Measurements from ENCODE around the gene LAMA5. TPM values are rescaled to one million over a fixed set of nuclear protein-coding genes. Genes with fewer than 3 reads are reported as not detected.

The LAMA5 gene
- total RNA-seq, 1 experiment from 2014 or later, result 266 TPM

GRCh38 chr20:62297449-62298227 is 69.5 kb downstream of the LAMA5 start:
- no peak for DNase-seq (ENCODE audit: unreplicated experiment)
- peaks cover 5% of the 10 kb centered on the region for H3K4me1 Mint-ChIP-seq (ENCODE audit: insufficient read depth, unreplicated experiment)
- no peak overlapping the region for H3K4me3 Mint-ChIP-seq (ENCODE audit: unreplicated experiment)
- peaks cover 55% of the 10 kb centered on the region for H3K36me3 Mint-ChIP-seq (ENCODE audit: insufficient read depth, unreplicated experiment)
- no peaks in the 10 kb centered on the region for H3K27me3 Mint-ChIP-seq (ENCODE audit: insufficient read depth, unreplicated experiment)
- ChIA-PET POLR2A (interaction anchor here (0.9 kb wide), 2 partner anchors 20 to 89 kb away, joined by 3 read pairs; partner anchors contain the start of gene RPS21), CTCF (interaction anchor here (0.6 kb wide), 1 partner anchor 148 kb away, joined by 3 read pairs; no protein-coding TSS in a partner anchor)
- H3K27ac Mint-ChIP-seq (ENCODE audit: low read depth, unreplicated experiment), result no peak overlapping the region
- BruUV-seq (replicated peaks), result no TSS peak
- H3K9me3 Mint-ChIP-seq (ENCODE audit: unreplicated experiment), result no peaks in the 10 kb centered on the region
- intact Hi-C loops (cut with micrococcal nuclease), result no loop called here
- TF ChIP-seq, protein P1, sequence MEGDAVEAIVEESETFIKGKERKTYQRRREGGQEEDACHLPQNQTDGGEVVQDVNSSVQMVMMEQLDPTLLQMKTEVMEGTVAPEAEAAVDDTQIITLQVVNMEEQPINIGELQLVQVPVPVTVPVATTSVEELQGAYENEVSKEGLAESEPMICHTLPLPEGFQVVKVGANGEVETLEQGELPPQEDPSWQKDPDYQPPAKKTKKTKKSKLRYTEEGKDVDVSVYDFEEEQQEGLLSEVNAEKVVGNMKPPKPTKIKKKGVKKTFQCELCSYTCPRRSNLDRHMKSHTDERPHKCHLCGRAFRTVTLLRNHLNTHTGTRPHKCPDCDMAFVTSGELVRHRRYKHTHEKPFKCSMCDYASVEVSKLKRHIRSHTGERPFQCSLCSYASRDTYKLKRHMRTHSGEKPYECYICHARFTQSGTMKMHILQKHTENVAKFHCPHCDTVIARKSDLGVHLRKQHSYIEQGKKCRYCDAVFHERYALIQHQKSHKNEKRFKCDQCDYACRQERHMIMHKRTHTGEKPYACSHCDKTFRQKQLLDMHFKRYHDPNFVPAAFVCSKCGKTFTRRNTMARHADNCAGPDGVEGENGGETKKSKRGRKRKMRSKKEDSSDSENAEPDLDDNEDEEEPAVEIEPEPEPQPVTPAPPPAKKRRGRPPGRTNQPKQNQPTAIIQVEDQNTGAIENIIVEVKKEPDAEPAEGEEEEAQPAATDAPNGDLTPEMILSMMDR (IDR thresholded peaks at IDR 0.05; ENCODE audit: unreplicated experiment), result no peak

DNA sequence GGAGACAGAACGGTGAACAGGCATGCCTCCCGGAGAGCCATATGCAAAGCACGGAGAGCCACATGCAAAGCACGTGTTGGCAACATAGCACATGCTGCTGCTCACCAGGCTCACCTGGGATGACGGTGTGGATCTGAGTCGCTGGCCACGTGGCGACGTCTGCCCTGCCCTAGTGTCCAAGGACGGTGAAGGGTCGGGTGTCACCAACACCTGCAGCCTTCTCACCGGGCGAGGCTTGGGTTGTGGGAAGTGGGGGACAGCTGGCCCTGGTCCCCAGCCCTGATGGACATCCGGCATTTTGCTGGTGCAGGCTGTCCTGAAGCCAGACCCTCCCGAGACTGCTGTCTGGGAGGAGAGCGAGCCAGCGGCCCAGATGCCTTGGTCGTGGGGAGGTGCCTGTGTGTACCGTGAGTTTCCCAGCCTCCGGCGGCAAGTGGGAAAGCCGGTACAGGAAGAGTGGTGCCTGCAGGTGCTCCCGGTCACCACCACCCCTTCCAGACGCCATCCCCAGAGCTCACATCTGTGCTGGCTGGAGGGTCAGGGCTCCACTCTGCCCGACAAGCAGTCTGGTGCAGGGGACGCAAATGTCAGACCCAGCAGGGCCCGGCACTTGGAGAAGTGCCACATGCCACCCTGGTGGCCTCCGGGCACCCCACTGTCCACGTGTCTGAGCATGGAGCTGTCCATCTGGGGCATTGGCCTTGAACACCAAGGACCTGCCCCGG is 70.2 kb downstream of the LAMA5 start:
- DNase-seq (ENCODE audit: unreplicated experiment), result no peak
- Mint-ChIP-seq H3K4me1 (ENCODE audit: insufficient read depth, unreplicated experiment) (peaks cover 5% of the 10 kb centered on the region), H3K4me3 (ENCODE audit: unreplicated experiment) (no peak overlapping the region), H3K36me3 (ENCODE audit: insufficient read depth, unreplicated experiment) (peaks cover 55% of the 10 kb centered on the region), H3K27ac (ENCODE audit: low read depth, unreplicated experiment) (no peak overlapping the region), H3K9me3 (ENCODE audit: unreplicated experiment) (no peaks in the 10 kb centered on the region), H3K27me3 (ENCODE audit: insufficient read depth, unreplicated experiment) (no peaks in the 10 kb centered on the region)
- POLR2A ChIA-PET, result interaction anchor here (0.9 kb wide), 1 partner anchor 20 kb away, joined by 3 read pairs; no protein-coding TSS in a partner anchor
- CTCF ChIA-PET, result interaction anchor here (0.6 to 0.8 kb wide), 2 partner anchors 86 to 149 kb away, joined by 3 to 6 read pairs; no protein-coding TSS in a partner anchor
- intact Hi-C loops (cut with micrococcal nuclease), result no loop called here
- no TSS peak for BruUV-seq (replicated peaks)
- TF ChIP-seq, protein P1 (IDR thresholded peaks at IDR 0.05; ENCODE audit: unreplicated experiment), result no peak

- TF ChIP-seq, protein P1 (IDR thresholded peaks at IDR 0.05; ENCODE audit: unreplicated experiment), result no peak
- intact Hi-C loops (cut with micrococcal nuclease), result no loop called here
- no TSS peak for BruUV-seq (replicated peaks)
- ChIA-PET POLR2A (interaction anchor here (0.7 to 1.0 kb wide), 2 partner anchors 11 to 94 kb away, joined by 3 read pairs; no protein-coding TSS in a partner anchor), CTCF (interaction anchor here (0.7 to 1.1 kb wide), 2 partner anchors 8 to 513 kb away, joined by 3 to 4 read pairs; partner anchors contain the start of gene ADRM1)
- no peaks in the 10 kb centered on the region for H3K4me1 Mint-ChIP-seq (ENCODE audit: insufficient read depth, unreplicated experiment)
- no peaks in the 10 kb centered on the region for H3K27me3 Mint-ChIP-seq (ENCODE audit: insufficient read depth, unreplicated experiment)
- no peak for DNase-seq (ENCODE audit: unreplicated experiment)
- H3K27ac Mint-ChIP-seq (ENCODE audit: low read depth, unreplicated experiment), result no peak overlapping the region
- peaks cover 54% of the 10 kb centered on the region for H3K36me3 Mint-ChIP-seq (ENCODE audit: insufficient read depth, unreplicated experiment)
- no peak overlapping the region for H3K4me3 Mint-ChIP-seq (ENCODE audit: unreplicated experiment)
- H3K9me3 Mint-ChIP-seq (ENCODE audit: unreplicated experiment), result no peaks in the 10 kb centered on the region
These were observed 72.6 kb downstream of the LAMA5 start for GRCh38 chr20:62294516-62294915.

- ChIA-PET POLR2A (interaction anchor here (0.7 to 1.0 kb wide), 2 partner anchors 11 to 95 kb away, joined by 3 read pairs; no protein-coding TSS in a partner anchor), CTCF (interaction anchor here (0.7 to 1.1 kb wide), 2 partner anchors 8 to 514 kb away, joined by 3 to 4 read pairs; partner anchors contain the start of gene ADRM1)
- BruUV-seq (replicated peaks), result no TSS peak
- Mint-ChIP-seq H3K4me1 (ENCODE audit: insufficient read depth, unreplicated experiment) (no peaks in the 10 kb centered on the region), H3K27ac (ENCODE audit: low read depth, unreplicated experiment) (no peak overlapping the region), H3K4me3 (ENCODE audit: unreplicated experiment) (no peak overlapping the region), H3K9me3 (ENCODE audit: unreplicated experiment) (no peaks in the 10 kb centered on the region), H3K27me3 (ENCODE audit: insufficient read depth, unreplicated experiment) (no peaks in the 10 kb centered on the region), H3K36me3 (ENCODE audit: insufficient read depth, unreplicated experiment) (peaks cover 58% of the 10 kb centered on the region)
- DNase-seq (ENCODE audit: unreplicated experiment), result no peak
- TF ChIP-seq, protein P1 (IDR thresholded peaks at IDR 0.05; ENCODE audit: unreplicated experiment), result no peak
- intact Hi-C loops (cut with micrococcal nuclease), result no loop called here
These were observed 73.2 kb downstream of the LAMA5 start for GRCh38 chr20:62293946-62294345.
